NCI-H187 (cell line): ENCODE results near the gene SUPT7L.
A peak's percentile ranks its signal among the peaks of the same experiment; 100 is the strongest.

Source experiments
- DNase-seq, 2 experiments: peaks; one replicate each; lab custom pipeline; 2025; lab: John Stamatoyannopoulos, UW

Gene SUPT7L

DNA sequence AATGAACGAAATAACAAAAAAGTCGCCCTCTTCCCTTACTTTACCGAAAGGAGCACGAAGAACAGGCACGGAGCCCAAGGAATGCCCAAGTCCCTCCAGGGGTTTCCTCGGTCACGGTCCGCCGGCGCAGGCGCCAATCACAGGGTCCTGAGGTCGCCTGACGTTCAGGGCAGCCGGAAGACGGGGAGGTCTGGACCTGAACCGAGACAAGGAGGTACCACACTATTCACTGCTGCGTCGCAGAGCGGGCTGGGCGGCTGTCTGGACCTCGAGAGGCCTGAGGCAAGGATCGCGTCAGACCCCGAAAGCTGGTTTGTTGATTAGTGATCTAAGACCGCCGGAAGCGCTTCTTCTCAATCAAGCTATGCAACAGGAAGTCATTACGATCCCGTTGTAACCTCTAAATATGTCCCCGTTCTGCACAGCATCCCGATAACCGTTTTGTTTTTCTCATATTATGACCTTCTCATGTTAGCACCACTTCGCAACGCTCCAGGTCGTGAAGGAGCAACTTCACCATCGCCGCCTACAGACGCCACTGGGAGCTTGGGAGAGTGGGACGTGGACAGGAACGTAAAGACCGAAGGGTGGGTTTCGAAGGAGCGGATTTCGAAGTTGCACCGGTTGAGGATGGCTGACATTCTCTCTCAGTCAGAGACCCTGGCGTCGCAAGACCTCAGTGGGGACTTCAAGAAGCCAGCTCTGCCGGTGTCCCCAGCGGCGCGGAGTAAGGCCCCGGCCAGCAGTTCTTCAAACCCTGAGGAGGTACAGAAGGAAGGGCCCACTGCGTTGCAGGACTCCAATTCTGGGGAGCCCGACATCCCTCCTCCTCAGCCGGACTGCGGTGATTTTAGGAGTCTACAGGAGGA is at the start of gene SUPT7L, which contains the start of gene SLC4A1AP:
TSS of gene SUPT7L (minus strand) at position 330 of the 869 bp plus-strand sequence. CDS start 1,422 bp downstream, outside the sequence.
TSS of gene SLC4A1AP (plus strand) at position 605 of the 869 bp plus-strand sequence. CDS start at position 631, 26 bp downstream.
- DNase-seq, result peak; percentile 69 to 96

GRCh38 chr2:27713201-27713600 is 49.8 kb upstream of the SUPT7L start:
- DNase-seq, result no peak

DNA sequence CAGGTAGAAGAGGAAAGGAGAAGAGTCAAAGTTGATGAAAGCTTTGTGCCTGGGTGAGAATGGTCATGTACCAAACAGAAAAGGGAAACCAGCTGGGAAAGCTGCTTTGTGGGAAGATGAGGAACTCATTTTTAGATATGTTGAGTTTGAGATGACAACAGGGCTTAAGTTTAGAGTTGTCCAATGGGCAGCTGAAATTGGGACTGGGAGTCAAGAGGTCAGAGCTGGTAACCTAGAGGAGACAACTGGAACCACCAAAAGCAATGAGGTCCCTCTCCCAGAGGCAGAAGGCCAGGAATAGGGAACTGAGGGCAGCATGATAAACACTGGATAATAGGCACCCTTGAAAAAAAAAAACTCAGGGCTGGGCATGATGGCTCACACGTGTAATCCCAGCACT is 49.1 kb upstream of the SUPT7L start:
- DNase-seq, result no peak

DNA sequence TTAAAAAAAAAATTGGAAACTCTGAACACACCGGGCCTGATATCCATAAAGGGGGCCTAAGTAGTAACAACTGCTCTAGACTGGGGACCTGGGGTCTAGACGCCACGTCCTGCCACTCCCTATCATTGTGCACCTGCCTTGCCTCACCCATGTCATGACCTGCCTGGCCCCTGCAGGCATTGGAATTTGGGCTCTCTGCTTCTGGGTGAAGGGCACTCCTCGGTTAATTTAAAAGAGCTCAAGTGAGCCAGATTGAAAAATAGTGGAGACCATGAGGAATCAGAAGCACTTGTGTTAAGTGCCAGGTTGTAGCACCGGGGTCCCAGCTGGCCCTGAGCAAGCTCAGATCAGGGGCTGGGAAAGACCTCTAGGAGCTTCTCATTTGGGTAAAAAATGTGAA is 48.4 kb upstream of the SUPT7L start:
- no peak for DNase-seq

DNA sequence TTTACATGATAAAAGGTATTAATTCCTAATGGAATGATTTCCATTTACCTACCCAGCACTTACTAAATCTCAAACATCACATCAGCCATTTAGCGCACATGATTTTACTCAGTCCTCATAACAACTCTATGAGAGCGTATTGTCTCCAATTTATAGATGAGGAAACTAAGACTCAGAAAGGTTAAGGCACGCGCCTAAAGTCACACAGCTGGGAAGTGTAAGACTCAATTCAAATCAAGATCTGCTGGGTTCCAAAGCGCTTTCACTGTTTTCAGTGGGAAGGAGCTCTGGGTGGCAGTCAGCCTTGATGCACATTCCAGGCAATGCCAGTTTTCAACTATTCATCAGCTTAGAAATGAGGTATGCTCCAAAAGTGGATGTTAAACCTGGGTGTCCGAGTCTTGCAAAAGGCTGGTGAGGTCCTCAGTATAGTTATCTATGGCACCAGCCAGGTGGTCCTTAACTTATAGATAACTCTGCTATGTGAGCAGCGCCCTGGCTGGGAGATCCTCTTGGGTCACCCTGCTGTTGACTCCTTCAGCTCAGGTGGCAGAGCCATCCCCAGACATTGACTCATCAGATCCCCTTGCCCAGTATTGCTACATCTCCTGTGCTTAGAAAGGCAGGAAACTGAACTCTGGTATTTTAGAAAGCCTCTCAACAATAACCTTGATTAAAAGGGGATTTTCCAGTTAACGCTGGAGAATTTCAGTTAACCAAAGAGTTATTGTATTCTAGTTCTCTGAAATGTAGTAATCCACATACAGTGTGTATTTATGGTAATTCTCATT is 47.4 kb upstream of the SUPT7L start:
- DNase-seq, result no peak

DNA sequence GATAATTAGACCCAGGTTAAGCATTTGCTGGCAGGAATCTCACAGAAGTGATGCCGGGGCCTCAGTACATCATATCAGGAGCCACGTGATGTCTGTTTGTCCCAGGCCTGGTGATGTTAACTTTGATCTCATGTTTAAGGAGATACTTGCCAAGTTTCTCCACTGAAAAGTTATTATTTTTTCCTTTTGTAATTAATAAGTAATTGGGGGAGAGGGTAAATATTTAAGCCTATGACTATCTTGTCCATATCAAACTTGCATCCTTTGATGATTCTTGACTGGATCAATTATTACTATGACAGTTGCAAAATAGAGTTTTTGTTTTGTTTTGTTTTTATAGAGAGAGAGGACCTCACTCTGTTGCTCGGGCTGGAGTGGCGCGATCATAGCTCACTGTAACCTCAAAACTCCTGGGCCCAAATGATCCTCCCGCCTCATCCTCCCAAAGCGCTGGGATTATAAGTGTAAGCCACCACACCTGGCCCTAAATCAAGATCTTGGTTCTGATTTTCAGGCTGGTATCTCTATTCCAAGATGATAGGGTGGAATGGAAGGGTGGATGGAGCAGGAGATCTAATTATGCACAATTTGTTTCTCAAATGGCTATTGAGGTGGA is 46.7 kb upstream of the SUPT7L start:
- no peak for DNase-seq

GRCh38 chr2:27709326-27709725 is 45.9 kb upstream of the SUPT7L start:
- DNase-seq, result no peak

DNA sequence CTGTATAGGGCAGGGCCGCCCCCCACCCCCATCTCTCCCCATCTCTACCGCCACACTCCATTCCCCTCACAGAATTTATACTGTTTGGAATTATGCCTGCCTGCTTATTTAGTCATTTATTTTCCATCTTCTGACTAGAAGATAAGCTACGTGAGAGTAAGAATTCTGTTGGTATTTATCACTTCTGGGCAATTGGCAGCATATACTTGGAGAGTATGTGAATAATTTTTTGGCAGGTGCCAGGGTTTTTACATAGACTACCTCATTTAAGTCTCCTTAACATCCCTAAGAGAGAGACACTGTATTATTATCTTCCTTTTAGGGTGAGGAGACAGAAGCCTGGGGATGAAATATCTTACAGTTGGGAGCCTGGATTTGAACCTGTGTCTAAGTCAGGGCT is 45.3 kb upstream of the SUPT7L start:
- DNase-seq, result no peak

DNA sequence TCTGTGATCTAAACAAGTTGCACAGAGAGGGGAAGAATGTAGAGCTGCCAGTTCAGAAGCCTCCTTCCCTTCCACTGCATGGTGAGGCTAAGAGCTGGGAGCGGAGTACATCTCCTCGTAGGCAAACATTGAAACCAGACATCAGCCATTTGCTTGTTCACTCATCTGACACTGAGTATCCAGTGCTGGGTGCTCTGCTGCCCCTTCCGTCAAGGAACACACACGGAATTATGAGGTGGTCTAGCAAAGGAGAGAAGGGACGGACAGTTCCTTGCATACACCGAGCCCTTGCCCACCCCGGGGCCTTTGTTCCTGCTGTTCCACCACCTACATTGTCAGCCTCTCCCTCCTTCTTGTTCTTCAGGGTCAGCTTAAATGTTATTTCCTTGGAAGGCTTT is 44.8 kb upstream of the SUPT7L start:
- no peak for DNase-seq

GRCh38 chr2:27707462-27708256 is 44.2 kb upstream of the SUPT7L start:
- no peak for DNase-seq

DNA sequence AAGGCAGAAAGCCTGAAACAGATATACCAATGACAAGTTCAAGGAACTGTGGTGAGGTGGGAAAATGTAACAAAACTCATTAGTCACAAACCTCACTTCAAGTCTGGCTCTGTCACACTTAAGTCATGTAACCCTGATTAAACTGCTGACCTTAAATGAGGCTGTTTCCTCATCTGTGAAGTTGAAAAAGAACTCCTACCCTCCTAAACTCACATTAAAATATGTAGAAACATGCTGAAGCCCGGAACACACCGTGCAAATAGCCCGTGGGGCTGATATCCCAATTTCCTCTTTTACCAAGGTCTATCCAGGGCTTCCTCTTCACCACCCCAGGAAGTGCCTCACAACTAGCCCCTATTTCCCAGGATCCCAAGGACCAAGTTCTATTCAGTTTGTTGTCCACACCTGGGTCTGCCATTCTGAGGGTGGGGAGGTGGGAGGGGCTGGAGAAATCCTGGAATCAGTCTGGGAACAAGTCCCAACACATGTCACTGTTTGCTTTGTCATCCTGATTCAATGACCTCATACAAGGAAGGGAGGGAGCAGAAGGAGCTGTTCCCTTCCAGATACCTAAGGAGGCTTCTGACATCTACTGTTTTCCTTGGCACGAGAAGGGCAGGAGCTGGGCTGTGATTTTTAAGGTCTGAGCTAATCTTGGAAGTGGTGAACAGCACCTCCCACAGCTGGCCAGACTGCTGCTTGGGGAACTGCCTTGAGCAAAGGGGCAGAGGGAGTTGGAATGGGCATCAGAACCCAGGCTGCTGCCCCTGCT is 42.6 kb upstream of the SUPT7L start:
- DNase-seq, result no peak

- DNase-seq, result no peak
Measured at GRCh38 chr2:27704342-27704876, 41.0 kb upstream of the SUPT7L start.

- DNase-seq, result peak; percentile 63 to 67
Measured at GRCh38 chr2:27703638-27704341, 40.4 kb upstream of the SUPT7L start.

GRCh38 chr2:27702302-27702701 is 38.9 kb upstream of the SUPT7L start:
- no peak for DNase-seq

- DNase-seq, result peak in 1 of 2 experiments; percentile 45
Measured at GRCh38 chr2:27701676-27702075, 38.3 kb upstream of the SUPT7L start.

GRCh38 chr2:27697660-27698059 is 34.2 kb upstream of the SUPT7L start:
- no peak for DNase-seq

DNA sequence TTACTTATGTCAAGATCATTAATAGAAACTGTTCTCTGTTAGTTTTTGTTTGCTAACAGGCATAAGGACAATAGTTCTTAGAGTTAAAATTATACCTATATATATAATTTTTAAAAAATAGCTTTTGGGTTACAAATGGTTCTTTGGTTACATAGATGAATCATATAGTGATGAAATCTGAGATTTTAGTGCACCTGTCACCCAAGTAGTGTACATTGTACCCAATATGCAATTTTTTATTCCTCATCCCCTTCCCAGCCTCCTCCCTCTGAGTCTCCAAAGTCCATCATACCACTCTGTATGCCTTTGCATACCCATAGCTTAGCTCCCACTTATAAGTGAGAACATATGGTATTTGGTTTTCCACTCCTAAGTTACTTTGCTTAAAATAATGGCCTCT is 26.6 kb upstream of the SUPT7L start:
- no peak for DNase-seq

GRCh38 chr2:27689424-27689823 is 26.0 kb upstream of the SUPT7L start:
- no peak for DNase-seq

DNA sequence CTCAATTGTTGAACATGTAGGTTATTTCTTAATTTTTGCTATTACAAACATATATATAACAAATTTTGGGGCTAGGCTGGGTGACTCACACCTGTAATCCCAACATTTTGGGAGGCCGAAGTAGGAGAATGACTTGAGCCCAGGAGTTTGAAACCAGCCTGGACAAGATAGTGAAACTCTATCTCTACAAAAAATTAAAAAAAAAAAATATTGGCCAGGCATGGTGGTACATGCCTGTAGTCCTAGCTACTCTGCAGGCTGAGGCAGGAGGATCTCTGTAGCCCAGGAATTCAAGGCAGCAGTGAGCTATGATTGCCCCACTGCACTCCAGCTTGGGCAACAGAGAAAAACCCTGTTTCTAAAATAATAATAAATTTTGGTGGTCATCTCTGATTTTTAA is 23.8 kb upstream of the SUPT7L start:
- no peak for DNase-seq

DNA sequence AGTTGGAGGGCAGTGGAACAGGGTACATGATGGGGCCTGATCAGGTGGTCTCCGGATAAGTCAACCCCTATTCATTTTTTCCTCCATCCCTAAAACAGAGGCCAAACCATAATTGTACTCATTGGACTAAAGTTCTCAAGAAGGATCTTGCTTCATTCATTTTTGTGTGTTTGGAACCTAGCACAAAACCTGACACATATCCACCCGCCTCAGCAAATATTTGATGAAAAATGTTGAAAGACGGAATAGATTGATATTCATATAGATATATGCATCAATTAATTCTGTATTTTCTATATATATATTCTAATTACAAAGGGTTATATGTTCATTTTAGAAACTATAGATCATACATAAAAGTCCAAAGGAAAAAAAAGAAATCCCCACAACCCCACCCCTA is 22.2 kb upstream of the SUPT7L start:
- no peak for DNase-seq
